Measurements from ENCODE around the gene PPARGC1A. TPM values are rescaled to one million over a fixed set of nuclear protein-coding genes. Genes with fewer than 3 reads are reported as not detected.

PPARGC1A gene
- total and polyA plus RNA-seq, 2 of the 13 experiments (the other 11 are each of a cell fraction or from before 2014, with no cell fraction given): 20.7 to 37.3 TPM

DNA sequence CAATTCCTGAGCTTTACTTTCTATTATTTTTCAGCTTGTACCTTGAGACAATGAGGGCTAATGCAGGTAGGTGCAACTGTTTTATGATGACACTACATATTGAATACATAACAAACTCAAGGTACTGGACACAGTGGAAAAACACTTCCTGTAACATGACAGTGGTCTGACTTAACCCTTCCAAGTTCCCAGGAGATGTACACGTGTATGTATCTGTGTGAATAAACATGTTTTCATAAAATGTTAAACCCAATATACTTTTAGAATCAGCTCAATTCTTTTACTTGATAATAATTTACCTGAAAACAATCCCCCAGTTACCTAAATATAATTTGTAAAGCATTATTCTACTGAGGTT, 1.2 kb upstream of the PPARGC1A start (continued):
- TF ChIP-seq ELF3 (CRISPR knock-in tag; IDR thresholded peaks at IDR 0.05): peak; percentile 64; the same call in 1 of the 2 replicates
- TF ChIP-seq GATAD2A (CRISPR knock-in tag; IDR thresholded peaks at IDR 0.05): peak; percentile 70; the same call in 1 of the 2 replicates
- peak; percentile 48; the same call in 1 of the 2 replicates for TF ChIP-seq HDAC1 (CRISPR knock-in tag; IDR thresholded peaks at IDR 0.05)
- peak; percentile 31; the same call in 1 of the 3 replicates for TF ChIP-seq MXI1 (IDR thresholded peaks at IDR 0.05; ENCODE audit: borderline replicate concordance, low read depth, low read length)
- peak; percentile 32 for TF ChIP-seq FOXA3 (CRISPR knock-in tag; IDR thresholded peaks at IDR 0.05)
- no peak for TF ChIP-seq ZFP36 (IDR thresholded peaks at IDR 0.05; ENCODE audit: borderline replicate concordance, low read depth, low read length, partially characterized antibody)
- no peak for TF ChIP-seq ZNF564 (CRISPR knock-in tag; IDR thresholded peaks at IDR 0.05)
- TF ChIP-seq KAT2B (IDR thresholded peaks at IDR 0.05; ENCODE audit: borderline replicate concordance, low read depth, low read length): no peak
- TF ChIP-seq HDAC2 (CRISPR knock-in tag; IDR thresholded peaks at IDR 0.05): 0 out of 2 replicates have a peak, but pooled peaks have one; percentile 26
- peak; percentile 59; the same call in 1 of the 2 replicates for TF ChIP-seq SAP130 (CRISPR knock-in tag; IDR thresholded peaks at IDR 0.05; ENCODE audit: low read depth)
- TF ChIP-seq, protein P1, sequence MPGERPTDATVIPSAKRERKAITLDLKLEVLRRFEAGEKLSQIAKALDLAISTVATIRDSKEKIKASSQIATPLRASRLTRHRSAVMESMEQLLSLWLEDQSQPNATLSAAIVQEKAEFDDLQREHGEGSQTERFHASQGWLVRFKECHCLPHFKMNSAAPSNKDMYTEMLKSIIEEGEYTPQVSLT (CRISPR knock-in tag; IDR thresholded peaks at IDR 0.05; ENCODE audit: borderline replicate concordance, low read depth): no peak
- no peak for TF ChIP-seq RERE (CRISPR knock-in tag; IDR thresholded peaks at IDR 0.05; ENCODE audit: low read depth)
- no peak for TF ChIP-seq ARID4A (CRISPR knock-in tag; IDR thresholded peaks at IDR 0.05; ENCODE audit: borderline replicate concordance)
- TF ChIP-seq ZNF326 (CRISPR knock-in tag; IDR thresholded peaks at IDR 0.05; ENCODE audit: borderline replicate concordance): no peak
- no peak for TF ChIP-seq ZNF30 (CRISPR knock-in tag; IDR thresholded peaks at IDR 0.05)
- peak in 1 of 2 experiments; percentile 39; a peak in 1 of 4 replicates for TF ChIP-seq EP300 (IDR thresholded peaks at IDR 0.05; ENCODE audit: low read depth in 2 of 2, low read length in 2 of 2)
- TF ChIP-seq EP300 (CRISPR knock-in tag; IDR thresholded peaks at IDR 0.05; ENCODE audit: borderline replicate concordance): no peak
- no peak for TF ChIP-seq SOX13 (IDR thresholded peaks at IDR 0.05)
- TF ChIP-seq SOX13 (CRISPR knock-in tag; conservative IDR thresholded peaks at IDR 0.05 in 1 of 2, IDR thresholded peaks at IDR 0.05 in 1 of 2): peak in 1 of 2 experiments; percentile 42; a peak in 1 of 4 replicates
- 0 out of 2 replicates have a peak, but pooled peaks have one; percentile 14 for TF ChIP-seq MAFF (IDR thresholded peaks at IDR 0.05; ENCODE audit: low read depth, low read length)
- TF ChIP-seq MIER3 (CRISPR knock-in tag; IDR thresholded peaks at IDR 0.05; ENCODE audit: borderline replicate concordance): peak; percentile 31; the same call in 1 of the 2 replicates
- TF ChIP-seq ETV5 (CRISPR knock-in tag; IDR thresholded peaks at IDR 0.05; ENCODE audit: borderline replicate concordance): peak; percentile 16; the same call in 1 of the 2 replicates

All from HepG2 (cell line).